Measurements from ENCODE around the gene IMMP2L.

- TF ChIP-seq CTCF (IDR thresholded peaks at IDR 0.05) = no peak
- TF ChIP-seq POLR2A (IDR thresholded peaks at IDR 0.05) = no peak
These were observed 48.7 kb downstream of the IMMP2L start for GRCh38 chr7:111513566-111513965.

Data from body of pancreas (tissue), 4 donors.